Measurements from ENCODE around the gene LY6G6D. TPM values are rescaled to one million over a fixed set of nuclear protein-coding genes. Genes with fewer than 3 reads are reported as not detected.

LY6G6D gene
- total and polyA plus RNA-seq, 2 donors (not counting 1 experiment from before 2014, with no cell fraction given), result not detected

DNA sequence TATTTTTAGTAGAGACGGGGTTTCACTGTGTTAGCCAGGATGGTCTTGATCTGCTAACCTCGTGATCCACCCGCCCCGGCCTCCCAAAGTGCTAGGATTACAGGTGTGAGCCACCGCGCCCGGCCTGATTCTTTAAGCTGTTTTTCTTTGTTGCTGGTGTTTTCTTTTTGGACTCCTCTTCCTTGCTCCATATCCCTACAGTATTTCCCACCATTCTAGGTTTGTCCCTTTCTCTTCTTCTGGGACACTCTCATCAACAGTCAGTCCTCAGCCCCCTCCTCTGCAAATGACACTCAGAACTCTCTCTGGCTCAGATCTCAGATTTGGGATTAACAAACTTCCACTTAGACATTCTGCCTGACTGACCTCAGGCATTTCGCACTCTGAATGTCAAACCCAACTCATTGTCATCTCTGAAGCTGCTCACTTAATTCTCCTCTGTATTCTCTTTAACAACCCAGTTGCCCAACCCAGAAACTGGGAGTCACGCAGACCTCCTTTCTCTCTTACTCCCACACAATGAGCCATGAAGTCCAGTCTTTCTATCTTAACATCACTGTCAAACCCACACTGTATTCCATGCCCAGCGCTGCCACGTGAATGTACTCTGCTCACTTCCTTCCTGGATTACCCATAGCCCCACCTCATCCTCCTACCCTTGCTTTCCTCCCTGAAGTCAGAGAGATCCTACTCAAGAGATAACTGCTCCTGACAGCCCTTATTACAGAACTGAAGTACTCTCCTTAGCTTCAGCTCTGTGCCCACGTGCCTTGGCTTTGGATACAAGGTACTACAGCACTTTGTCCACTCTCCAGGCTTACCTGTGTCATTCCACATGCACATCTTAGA is 10.6 kb downstream of the LY6G6D start:
- ATAC-seq (ENCODE audit: low read depth), result no peak
- Mint-ChIP-seq H3K9me3 (ENCODE audit: insufficient read depth) (no peaks in the 10 kb centered on the region), H3K27me3 (no peaks in the 10 kb centered on the region), H3K4me1 (peaks cover 66% of the 10 kb centered on the region), H3K27ac (peak overlapping the region; percentile 95), H3K4me3 (no peak overlapping the region)
- Histone ChIP-seq H3K79me2 (ENCODE audit: control insufficient read depth, insufficient read depth, low read length) (peaks cover 22% of the 10 kb centered on the region), H3K9ac (ENCODE audit: low read length) (no peak overlapping the region), H3K4me1 (ENCODE audit: control insufficient read depth in 2 of 2, insufficient read depth in 2 of 2, low read length in 2 of 2) (peaks cover 43 to 56% of the 10 kb centered on the region in 2 donors), H3K27me3 (replicated peaks in 1 of 4; ENCODE audit: control extremely low read depth in 1 of 4, control insufficient read depth in 3 of 4, insufficient read depth in 4 of 4, low read length in 3 of 4) (no peaks in the 10 kb centered on the region), H3K27ac (ENCODE audit: low read length in 2 of 2) (peak overlapping the region in 1 of 2 donors; percentile 11), H3K4me3 (ENCODE audit: control extremely low read depth in 1 of 5, extremely low read depth in 1 of 5, insufficient read depth in 1 of 5, low read depth in 2 of 5, low read length in 4 of 5) (no peak overlapping the region), H3K4me2 (replicated peaks; ENCODE audit: low read depth, low read length, poor library complexity, severe bottlenecking) (no peak overlapping the region), H3K36me3 (replicated peaks in 1 of 2; ENCODE audit: control extremely low read depth in 1 of 2, control insufficient read depth in 1 of 2, extremely low read depth in 1 of 2, insufficient read depth in 2 of 2, low read length in 1 of 2) (peaks cover 0 to 22% of the 10 kb centered on the region in 2 experiments), H3K9me3 (ENCODE audit: control extremely low read depth in 1 of 3, control insufficient read depth in 2 of 3, insufficient read depth in 1 of 3, low read length in 2 of 3) (no peaks in the 10 kb centered on the region), H4K20me1 (ENCODE audit: control insufficient read depth, insufficient read depth, low read length, poor library complexity, severe bottlenecking) (peaks cover 6% of the 10 kb centered on the region), H2AFZ (ENCODE audit: insufficient read depth, low read depth, low read length, poor library complexity, severe bottlenecking) (no peak overlapping the region)
- POLR2A ChIA-PET, result no interaction called here
- intact Hi-C loops (cut with micrococcal nuclease), result loop anchor here (2.0 kb wide), 2 partner anchors 65 to 137 kb away; partner anchors contain the start of genes C6orf47 and NEU1
- TF ChIP-seq, protein P1, sequence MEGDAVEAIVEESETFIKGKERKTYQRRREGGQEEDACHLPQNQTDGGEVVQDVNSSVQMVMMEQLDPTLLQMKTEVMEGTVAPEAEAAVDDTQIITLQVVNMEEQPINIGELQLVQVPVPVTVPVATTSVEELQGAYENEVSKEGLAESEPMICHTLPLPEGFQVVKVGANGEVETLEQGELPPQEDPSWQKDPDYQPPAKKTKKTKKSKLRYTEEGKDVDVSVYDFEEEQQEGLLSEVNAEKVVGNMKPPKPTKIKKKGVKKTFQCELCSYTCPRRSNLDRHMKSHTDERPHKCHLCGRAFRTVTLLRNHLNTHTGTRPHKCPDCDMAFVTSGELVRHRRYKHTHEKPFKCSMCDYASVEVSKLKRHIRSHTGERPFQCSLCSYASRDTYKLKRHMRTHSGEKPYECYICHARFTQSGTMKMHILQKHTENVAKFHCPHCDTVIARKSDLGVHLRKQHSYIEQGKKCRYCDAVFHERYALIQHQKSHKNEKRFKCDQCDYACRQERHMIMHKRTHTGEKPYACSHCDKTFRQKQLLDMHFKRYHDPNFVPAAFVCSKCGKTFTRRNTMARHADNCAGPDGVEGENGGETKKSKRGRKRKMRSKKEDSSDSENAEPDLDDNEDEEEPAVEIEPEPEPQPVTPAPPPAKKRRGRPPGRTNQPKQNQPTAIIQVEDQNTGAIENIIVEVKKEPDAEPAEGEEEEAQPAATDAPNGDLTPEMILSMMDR (IDR thresholded peaks at IDR 0.05), result no peak
- TF ChIP-seq EZH2 (IDR thresholded peaks at IDR 0.05; ENCODE audit: borderline replicate concordance, insufficient read depth, low read depth, low read length, poor library complexity, severe bottlenecking), result no peak
- WGBS (ENCODE audit: insufficient coverage), result 62% methylated on average over 5 of the region's 12 CpGs
- CTCF ChIA-PET, result interaction anchor here (1.0 to 1.9 kb wide), 4 partner anchors 10 to 646 kb away, joined by 3 to 4 read pairs (median 4); partner anchors contain the start of genes HSPA1A, HSPA1L and LY6G6D
- DNase-seq, result no peak
